GM19467 (cell line): ENCODE measurements around the gene IER2.
"Not testable (repeated sequence)": the region's sequence is repeated elsewhere in the genome, so short reads cannot be mapped to it uniquely, and the experiment has no call there.

ENCODE experiments used
- ATAC-seq: cut with Tn5 transposase; IDR thresholded peaks from one replicate; pipeline ENCODE4 v1.9.1; 2021; ENCODE audit warnings: mild to moderate bottlenecking, moderate library complexity; ENCODE audit not compliant: unreplicated experiment

IER2 gene

GRCh38 chr19:13190781-13191540 lies 40.8 kb downstream of the IER2 start:
- ATAC-seq: no peak

DNA sequence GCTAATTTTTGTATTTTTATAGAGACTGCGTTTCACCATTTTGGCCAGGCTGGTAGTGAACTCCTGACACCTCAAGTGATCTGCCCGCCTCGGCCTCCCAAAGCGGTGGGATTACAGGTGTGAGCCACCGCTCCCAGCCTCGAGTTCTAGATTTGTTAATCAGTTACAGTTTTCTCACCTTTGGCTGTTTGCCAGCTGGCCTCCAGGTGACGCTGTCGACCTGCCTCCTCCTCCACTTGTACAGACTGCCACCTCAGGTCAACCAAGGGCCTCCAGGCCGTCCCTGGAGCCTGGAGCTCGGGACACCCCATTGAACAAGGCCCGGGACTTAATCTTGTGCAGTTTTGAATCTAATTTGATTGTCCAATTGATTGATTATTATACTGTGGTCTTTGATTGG lies 45.5 kb downstream of the IER2 start:
- ATAC-seq: no peak

DNA sequence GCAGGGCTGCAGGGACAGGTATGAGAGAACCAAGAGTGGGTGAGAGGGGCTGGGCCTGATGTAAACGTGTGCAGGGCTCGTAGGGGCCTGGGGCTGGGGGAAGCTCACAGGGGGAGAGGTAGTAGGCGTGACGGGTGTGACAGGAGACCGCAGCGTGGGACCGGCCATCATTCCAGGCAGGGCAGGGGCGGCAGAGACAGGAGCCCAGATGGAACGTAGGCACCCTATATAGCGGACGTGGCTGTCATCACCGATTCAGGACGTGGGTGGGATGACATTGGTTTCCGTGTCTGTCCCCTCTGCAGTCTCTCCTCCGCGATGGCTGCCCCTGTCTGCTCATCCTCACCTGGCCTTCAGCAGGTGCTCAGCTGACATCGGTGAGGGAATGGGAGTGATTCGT lies 48.4 kb downstream of the IER2 start:
- no peak for ATAC-seq

GRCh38 chr19:13202112-13202511 lies 51.9 kb downstream of the IER2 start:
- ATAC-seq: not testable (repeated sequence)
